ENCODE data around the gene KLHL15.

The KLHL15 gene

DNA sequence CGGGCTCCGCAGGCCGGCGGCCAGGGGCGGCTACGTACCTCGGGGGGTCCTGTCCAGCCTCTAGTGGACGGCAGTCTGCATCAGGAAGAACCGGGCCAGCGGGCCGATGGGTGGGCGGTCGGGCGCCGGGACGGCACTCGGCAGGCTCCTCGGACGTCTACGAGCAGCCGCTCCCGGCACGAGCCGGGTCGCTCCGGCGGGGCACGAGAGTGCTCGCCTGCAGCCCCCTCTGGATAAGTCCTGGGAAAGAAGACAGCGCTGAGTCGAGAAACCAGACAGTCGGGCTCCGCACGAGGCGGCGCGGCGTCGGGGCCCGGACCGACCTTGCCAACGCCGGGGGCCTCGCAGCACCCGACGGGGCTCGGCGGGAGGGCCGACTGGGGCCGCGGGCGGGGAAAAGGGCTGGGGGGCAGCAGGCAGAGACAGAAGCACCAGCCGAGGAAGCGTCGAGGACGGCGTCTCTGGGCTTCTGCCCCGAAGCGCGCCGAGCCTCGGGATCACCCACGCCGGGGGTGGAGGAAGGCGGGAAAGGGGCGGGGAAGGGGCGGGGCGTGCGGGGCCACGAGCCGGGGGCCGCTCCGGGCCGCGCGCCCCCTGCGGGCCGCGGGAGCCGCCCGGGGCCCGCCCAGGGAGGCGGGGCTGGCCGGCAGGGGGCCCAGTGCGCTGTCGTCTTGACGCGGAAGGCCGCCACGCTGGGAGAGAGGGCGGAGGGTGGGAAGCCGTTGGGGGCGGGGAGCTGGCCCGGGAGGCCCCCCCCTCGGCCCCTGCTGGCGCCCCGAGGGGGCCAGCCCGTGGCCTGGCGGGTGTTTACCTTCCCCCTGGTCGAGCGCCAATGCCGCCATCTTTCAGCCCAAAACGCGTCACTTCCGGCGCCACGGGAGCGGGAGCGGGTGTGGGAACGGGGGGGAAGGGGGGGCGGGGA is 1.9 kb downstream of the KLHL15 start:
- no peak for DNase-seq (ENCODE audit: low read depth)
- TF ChIP-seq, protein P1, sequence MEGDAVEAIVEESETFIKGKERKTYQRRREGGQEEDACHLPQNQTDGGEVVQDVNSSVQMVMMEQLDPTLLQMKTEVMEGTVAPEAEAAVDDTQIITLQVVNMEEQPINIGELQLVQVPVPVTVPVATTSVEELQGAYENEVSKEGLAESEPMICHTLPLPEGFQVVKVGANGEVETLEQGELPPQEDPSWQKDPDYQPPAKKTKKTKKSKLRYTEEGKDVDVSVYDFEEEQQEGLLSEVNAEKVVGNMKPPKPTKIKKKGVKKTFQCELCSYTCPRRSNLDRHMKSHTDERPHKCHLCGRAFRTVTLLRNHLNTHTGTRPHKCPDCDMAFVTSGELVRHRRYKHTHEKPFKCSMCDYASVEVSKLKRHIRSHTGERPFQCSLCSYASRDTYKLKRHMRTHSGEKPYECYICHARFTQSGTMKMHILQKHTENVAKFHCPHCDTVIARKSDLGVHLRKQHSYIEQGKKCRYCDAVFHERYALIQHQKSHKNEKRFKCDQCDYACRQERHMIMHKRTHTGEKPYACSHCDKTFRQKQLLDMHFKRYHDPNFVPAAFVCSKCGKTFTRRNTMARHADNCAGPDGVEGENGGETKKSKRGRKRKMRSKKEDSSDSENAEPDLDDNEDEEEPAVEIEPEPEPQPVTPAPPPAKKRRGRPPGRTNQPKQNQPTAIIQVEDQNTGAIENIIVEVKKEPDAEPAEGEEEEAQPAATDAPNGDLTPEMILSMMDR (IDR thresholded peaks at IDR 0.05; ENCODE audit: low read depth, low read length, missing control alignments), result peak; percentile 26
- peak overlapping the region; percentile 87 for H3K4me3 ChIP-seq (ENCODE audit: low read depth, low read length)

DNA sequence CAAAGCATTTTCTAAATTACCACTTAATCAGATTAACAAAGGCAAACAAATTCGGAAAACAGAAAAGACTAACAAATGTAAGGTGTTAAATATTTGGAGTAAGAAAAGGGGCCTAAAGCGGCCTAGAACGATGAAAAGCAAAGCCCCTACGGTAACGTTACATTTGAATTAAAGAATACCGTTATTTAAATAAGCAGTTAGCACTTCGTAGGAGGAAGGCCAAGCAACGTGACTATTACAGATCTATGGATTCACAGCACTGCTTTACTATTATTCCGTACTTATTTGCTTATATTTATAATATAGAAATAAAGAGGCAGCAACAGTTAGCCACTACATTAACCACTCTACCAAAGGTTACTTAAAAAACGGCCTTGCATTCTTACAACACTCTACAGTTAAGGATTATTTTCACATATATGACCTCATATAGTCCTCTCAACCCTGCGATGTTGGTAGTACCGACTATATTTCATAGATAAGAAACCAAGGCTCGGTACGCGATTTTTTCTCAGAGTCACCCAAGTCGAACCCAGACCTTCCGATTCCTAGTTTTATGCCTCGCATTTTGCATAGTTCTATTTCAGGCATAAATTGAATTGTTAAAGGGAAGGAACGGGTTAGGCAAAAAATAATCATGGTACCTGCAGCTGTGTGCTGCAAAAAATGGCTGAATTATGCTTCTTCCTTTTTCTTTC is 2.9 kb downstream of the KLHL15 start:
- no peak for DNase-seq (ENCODE audit: low read depth)
- TF ChIP-seq, protein P1 (IDR thresholded peaks at IDR 0.05; ENCODE audit: low read depth, low read length, missing control alignments), result no peak
- H3K4me3 ChIP-seq (ENCODE audit: low read depth, low read length), result peak overlapping the region; percentile 87

DNA sequence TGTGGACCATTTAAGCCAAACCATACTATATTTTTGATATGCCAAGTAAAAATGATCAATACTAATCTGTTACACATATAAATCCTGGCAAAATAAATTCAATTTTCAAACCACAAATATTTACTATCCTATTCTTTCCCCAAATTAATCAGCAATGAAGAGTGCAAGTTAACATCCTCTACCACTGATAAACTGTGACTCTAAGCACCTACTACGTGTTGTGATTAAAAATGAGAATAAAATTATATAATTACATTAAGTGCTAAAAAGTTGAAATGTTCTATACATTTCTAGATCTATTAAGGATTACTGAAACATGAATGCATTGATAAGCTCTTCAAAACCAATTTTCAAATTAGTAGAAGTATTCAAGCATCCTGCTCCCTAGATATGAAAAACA is 3.4 kb downstream of the KLHL15 start:
- DNase-seq (ENCODE audit: low read depth), result no peak
- H3K4me3 ChIP-seq (ENCODE audit: low read depth, low read length), result peak overlapping the region; percentile 87
- TF ChIP-seq, protein P1 (IDR thresholded peaks at IDR 0.05; ENCODE audit: low read depth, low read length, missing control alignments), result no peak

DNA sequence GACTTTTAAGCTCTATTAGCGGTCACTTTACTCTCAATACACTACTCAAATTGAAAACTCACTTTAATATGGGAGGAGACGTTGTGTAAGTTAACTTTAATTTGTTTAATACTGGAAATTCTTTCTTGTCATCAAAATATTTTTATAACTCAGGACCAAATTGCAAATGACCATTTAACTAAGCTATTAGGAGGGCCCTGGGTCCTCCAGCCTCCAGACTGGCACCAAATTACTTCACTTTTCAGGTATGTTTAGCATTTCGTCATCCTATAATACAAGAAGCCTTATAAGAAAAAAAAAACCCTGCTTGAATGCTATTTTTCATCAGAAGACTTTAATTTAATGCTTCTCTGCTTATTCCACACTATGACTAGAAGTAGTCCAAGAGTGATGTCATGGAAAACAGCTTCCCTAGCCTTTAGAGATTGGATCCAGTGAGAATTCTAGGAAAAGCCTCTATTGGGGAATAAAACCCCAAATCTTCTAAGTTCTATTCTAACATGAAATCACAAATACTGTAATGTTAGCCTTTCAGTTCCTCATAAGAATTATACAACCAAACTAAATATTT is 6.6 kb downstream of the KLHL15 start:
- DNase-seq (ENCODE audit: low read depth), result no peak
- H3K4me3 ChIP-seq (ENCODE audit: low read depth, low read length), result no peak overlapping the region; the same call in 1 of the 2 replicates
- TF ChIP-seq, protein P1 (IDR thresholded peaks at IDR 0.05; ENCODE audit: low read depth, low read length, missing control alignments), result no peak

DNA sequence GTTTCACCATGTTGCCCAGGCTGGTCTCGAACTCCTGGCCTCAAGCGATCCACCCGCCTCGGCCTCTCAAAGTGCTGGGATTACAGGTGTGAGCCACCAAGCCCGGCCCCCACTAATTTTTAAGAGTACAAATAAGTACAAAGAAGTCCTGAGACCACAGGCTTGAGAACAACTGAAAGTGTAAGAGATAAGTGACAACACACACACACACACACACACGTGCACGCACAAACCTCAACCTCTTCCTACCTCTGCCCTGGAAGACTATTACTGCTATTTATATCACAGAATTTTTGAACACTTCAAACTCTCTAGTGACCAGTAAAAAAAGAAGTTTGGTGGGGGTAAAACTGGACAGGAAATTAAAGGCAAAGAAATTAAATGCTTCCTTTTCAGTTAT is 7.5 kb downstream of the KLHL15 start:
- H3K4me3 ChIP-seq (ENCODE audit: low read depth, low read length), result no peak overlapping the region
- TF ChIP-seq, protein P1 (IDR thresholded peaks at IDR 0.05; ENCODE audit: low read depth, low read length, missing control alignments), result no peak
- DNase-seq (ENCODE audit: low read depth), result no peak

DNA sequence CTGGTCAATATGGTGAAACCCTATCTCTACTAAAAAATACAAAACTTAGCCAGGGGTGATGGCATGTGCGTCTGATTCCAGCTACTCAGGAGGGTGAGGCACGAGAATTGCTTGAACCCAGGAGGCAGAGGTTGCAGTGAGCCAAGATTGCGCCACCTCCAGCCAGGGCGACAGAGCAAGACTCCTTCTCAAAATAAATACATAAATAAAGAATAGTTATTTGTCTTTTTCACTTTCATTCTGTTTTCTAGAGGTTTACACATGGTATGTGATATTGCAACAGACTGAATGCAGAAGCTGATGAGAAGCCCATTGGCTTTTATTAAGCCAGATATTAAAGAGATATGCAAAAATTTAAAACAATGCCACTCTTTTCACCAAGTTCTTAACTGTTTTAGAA is 8.2 kb downstream of the KLHL15 start:
- no peak overlapping the region for H3K4me3 ChIP-seq (ENCODE audit: low read depth, low read length)
- TF ChIP-seq, protein P1 (IDR thresholded peaks at IDR 0.05; ENCODE audit: low read depth, low read length, missing control alignments), result no peak
- DNase-seq (ENCODE audit: low read depth), result no peak

Measured in GM12864 (cell line).